ENCODE results near the gene SYNE4.
"Not testable (repeated sequence)": the region's sequence is repeated elsewhere in the genome, so short reads cannot be mapped to it uniquely, and the experiment has no call there.

Gene SYNE4

GRCh38 chr19:35990156-35990555 lies 18.5 kb downstream of the SYNE4 start:
- DNase-seq (ENCODE audit: low spot score), result no peak

GRCh38 chr19:35988824-35989223 lies 19.8 kb downstream of the SYNE4 start:
- DNase-seq (ENCODE audit: low spot score), result no peak

GRCh38 chr19:35987571-35987896 lies 21.1 kb downstream of the SYNE4 start:
- no peak for DNase-seq (ENCODE audit: low spot score)

- no peak for DNase-seq (ENCODE audit: low spot score)
Observed at GRCh38 chr19:35986664-35987570, 21.7 kb downstream of the SYNE4 start.

GRCh38 chr19:35986111-35986510 lies 22.5 kb downstream of the SYNE4 start:
- no peak for DNase-seq (ENCODE audit: low spot score)

GRCh38 chr19:35983177-35983576 lies 25.4 kb downstream of the SYNE4 start:
- DNase-seq (ENCODE audit: low spot score), result no peak

GRCh38 chr19:35980997-35981396 lies 27.6 kb downstream of the SYNE4 start:
- DNase-seq (ENCODE audit: low spot score), result not testable (repeated sequence)

GRCh38 chr19:35978832-35979365 lies 29.7 kb downstream of the SYNE4 start:
- no peak for DNase-seq (ENCODE audit: low spot score)

- no peak for DNase-seq (ENCODE audit: low spot score)
Observed at GRCh38 chr19:35978271-35978670, 30.3 kb downstream of the SYNE4 start.

- no peak for DNase-seq (ENCODE audit: low spot score)
Observed at GRCh38 chr19:35977446-35978222, 31.0 kb downstream of the SYNE4 start.

- peak; percentile 56 for DNase-seq (ENCODE audit: low spot score)
Observed at GRCh38 chr19:35975608-35976214, 32.9 kb downstream of the SYNE4 start.

GRCh38 chr19:35973487-35973886 lies 35.1 kb downstream of the SYNE4 start:
- DNase-seq (ENCODE audit: low spot score), result no peak

- DNase-seq (ENCODE audit: low spot score), result no peak
Observed at GRCh38 chr19:35966771-35967170, 41.8 kb downstream of the SYNE4 start.

GRCh38 chr19:35963514-35963913 lies 45.1 kb downstream of the SYNE4 start:
- DNase-seq (ENCODE audit: low spot score), result peak; percentile 75

- no peak for DNase-seq (ENCODE audit: low spot score)
Observed at GRCh38 chr19:35960432-35960972, 48.1 kb downstream of the SYNE4 start.

GRCh38 chr19:35959968-35960320 lies 48.7 kb downstream of the SYNE4 start:
- no peak for DNase-seq (ENCODE audit: low spot score)

- peak; percentile 63 for DNase-seq (ENCODE audit: low spot score)
Observed at GRCh38 chr19:35959040-35959967, 49.3 kb downstream of the SYNE4 start.

GRCh38 chr19:35958660-35959039 lies 50.0 kb downstream of the SYNE4 start:
- DNase-seq (ENCODE audit: low spot score), result no peak

GRCh38 chr19:35957411-35957810 lies 51.2 kb downstream of the SYNE4 start:
- DNase-seq (ENCODE audit: low spot score), result not testable (repeated sequence)

GRCh38 chr19:35955881-35956634 lies 52.6 kb downstream of the SYNE4 start:
- no peak for DNase-seq (ENCODE audit: low spot score)

All from AG08396 (cell line).